GM21528 (cell line): Measurements from ENCODE around the gene RAD51B.
"Not testable (repeated sequence)": the region's sequence is repeated elsewhere in the genome, so short reads cannot be mapped to it uniquely, and the experiment has no call there.

Source experiments
- ATAC-seq: cut with Tn5 transposase; IDR thresholded peaks from one replicate; pipeline ENCODE4 v1.9.1; 2021; ENCODE audit warnings: mild to moderate bottlenecking, moderate library complexity; ENCODE audit not compliant: unreplicated experiment, low FRiP score

The RAD51B gene

GRCh38 chr14:67819563-67820421 is at the start of gene RAD51B:
TSS of gene RAD51B (plus strand) at chr14:67819779.
- ATAC-seq = peak; percentile 54

- no peak for ATAC-seq
These were observed 45.7 kb upstream of the RAD51B start for GRCh38 chr14:67773844-67774377.

DNA sequence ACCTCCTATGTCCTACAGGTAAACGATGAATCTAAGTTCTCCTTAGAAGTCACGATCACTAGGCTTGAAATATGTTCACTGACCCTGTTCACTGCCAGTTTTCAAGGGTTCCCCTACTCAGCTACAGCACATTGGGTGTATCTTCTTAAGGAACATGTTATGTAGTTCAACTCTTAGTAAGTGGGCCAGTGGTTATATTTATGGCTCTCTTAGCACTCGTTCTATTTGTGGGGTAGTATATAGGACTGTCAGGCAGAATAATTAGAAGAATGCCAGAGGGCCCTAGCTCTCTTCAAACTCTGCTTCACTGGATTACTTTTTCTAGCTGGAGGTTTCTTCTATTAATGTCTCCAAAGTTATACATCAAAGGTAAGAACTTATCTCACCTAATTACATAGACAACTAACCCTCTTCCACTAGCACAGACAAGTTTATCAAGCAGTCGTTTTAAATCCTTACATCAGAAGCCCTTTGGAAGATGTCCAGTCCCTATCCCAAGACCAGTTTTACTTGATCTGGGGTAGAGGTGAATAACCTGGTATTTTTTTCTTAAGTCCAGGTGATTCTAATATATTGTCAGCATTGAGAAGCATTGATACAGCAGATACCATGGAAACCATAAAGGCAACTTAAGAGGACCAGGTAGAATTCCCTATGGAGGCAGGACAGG is 42.8 kb upstream of the RAD51B start:
- ATAC-seq = no peak

GRCh38 chr14:67778792-67779191 is 40.8 kb upstream of the RAD51B start:
- ATAC-seq = no peak

DNA sequence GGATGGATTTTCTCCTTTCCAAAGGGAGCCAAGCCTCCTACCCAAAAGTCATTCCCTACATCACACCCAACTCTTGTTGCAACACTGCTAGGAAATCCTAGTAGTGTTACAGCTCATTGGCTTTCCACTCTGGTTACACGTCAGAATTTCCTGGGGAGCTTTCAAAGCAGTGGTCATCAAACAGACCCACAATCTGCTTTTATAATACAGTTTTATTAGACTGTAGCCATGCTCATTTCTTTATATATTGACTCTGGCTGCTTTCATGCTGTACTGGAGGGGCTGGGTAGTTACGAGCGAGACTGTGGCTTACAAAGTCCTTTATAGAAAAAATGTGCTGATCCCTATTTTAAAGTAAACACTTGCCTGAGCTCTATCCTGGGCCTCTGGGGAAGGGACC is 37.5 kb upstream of the RAD51B start:
- no peak for ATAC-seq

GRCh38 chr14:67784244-67784823 is 35.2 kb upstream of the RAD51B start:
- ATAC-seq = no peak

DNA sequence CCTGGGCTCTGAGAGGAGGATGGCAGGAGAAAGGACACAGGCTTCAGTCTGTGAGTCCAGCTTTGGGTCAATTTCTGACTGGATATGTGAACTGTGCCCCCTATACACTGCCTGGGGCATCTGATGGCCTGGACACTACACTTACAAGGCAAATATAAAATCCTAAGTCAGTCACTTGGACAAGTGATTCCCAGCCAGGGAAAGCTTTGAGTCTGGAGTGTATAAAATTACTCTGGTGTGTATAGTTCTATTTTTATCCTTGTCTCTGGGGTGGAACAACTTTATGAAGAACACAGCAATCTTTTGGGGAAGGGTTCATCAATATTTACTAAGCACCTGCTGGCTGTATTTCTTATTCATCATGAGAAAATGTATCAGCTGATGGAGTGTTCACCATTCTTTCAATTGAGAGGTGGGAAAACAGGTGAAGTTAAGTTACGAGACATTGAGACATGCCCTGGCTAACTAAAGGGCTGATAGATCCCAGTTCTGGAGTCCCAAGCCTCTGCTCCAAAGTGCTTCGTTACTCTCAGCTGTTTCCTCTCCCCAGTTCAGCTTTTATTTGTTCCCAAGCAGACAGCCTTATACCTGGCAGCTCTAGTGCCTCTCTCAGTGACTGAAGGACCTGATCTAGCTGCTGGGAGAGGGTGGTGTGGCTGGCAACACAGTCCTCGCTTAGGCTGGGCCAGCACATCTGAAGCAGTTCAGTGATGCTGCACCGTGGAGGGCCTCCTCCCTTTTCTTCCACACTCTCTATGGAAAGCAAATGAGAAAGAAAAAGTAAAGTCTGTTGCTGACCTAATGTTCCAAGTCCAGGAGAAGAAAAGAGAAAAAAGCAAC is 34.1 kb upstream of the RAD51B start:
- ATAC-seq = no peak

- ATAC-seq = no peak
These were observed 31.9 kb upstream of the RAD51B start for GRCh38 chr14:67787673-67788072.

DNA sequence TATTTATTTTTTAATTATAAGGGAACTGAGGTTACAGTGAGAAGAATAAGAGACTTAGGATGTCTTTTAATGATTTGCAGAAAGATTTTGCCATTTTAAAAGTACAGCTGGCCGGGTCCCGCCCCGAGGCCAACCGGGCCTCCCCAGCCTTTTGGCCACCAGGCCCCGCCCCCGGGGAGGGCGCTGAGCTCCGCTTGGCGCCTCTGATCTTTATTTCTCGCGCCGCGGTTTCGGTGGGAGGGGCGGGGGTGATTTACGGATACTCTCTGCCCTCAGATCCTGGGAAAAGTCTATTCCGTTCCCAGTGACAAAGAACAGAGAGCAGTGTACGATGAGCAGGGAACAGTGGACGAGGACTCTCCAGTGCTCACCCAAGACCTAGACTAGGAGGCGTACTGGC is 20.8 kb upstream of the RAD51B start:
- ATAC-seq = no peak

- no peak for ATAC-seq
These were observed 18.8 kb upstream of the RAD51B start for GRCh38 chr14:67800743-67801142.

- no peak for ATAC-seq
These were observed 13.3 kb upstream of the RAD51B start for GRCh38 chr14:67806246-67806645.

GRCh38 chr14:67814821-67815220 is 4.8 kb upstream of the RAD51B start:
- no peak for ATAC-seq

GRCh38 chr14:67815573-67816225 is 3.9 kb upstream of the RAD51B start:
- ATAC-seq = no peak

GRCh38 chr14:67816326-67817002 is 3.1 kb upstream of the RAD51B start, which contains the start of gene ZFYVE26:
TSS of gene ZFYVE26 (minus strand) at chr14:67816590. CDS start at chr14:67815963, 627 bp downstream.
- ATAC-seq = peak; percentile 89

- no peak for ATAC-seq
These were observed 1.7 kb upstream of the RAD51B start for GRCh38 chr14:67817750-67818438.

- ATAC-seq = not testable (repeated sequence)
These were observed 1.1 kb upstream of the RAD51B start for GRCh38 chr14:67818476-67818875.

DNA sequence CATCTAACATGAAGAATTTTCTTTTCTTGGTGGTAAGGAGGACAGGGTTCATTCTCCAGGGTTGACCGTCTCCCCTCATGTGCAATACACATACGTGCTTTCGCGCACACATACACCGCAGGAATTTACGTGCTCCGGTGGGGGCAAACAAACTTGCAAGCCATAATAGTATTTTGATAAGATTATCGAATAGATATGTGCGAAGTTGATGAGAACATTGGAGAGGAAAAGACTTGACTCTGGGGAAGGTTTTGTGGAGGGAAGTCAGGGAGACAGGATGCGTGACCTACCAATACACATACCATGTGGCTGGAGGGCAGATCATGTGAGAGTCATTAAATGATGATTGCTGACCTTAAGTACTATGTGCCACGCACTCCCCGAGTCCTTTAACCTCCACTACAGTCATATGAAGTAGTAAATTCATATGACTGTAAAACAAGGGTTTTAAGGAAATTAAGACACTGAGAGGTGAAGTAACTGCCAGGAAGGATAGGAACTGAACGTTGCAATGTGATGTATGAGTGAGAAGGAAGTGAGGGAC is 921 bp downstream of the RAD51B start:
- no peak for ATAC-seq

- no peak for ATAC-seq
These were observed 1.5 kb downstream of the RAD51B start for GRCh38 chr14:67821121-67821520.
